WTC11 (cell line): ENCODE measurements around the gene ARPC1A.

Experiments
- ATF6 ChIP-seq: sonication (generic); formaldehyde crosslinking; IDR thresholded peaks from 2 replicates; pipeline ENCODE4 v1.8.1; 2023; ENCODE audit warnings: mild to moderate bottlenecking, missing genetic modification reagents
- CTCF ChIP-seq: fragments of 200-600 bp; IDR thresholded peaks from 2 replicates; pipeline ENCODE4 v1.8.0; 2022; ENCODE audit warnings: antibody characterized with exemption
- ESRRA ChIP-seq: sonication (generic); formaldehyde crosslinking; IDR thresholded peaks from 2 replicates; pipeline ENCODE4 v1.8.1; 2022; ENCODE audit warnings: mild to moderate bottlenecking, missing genetic modification reagents, borderline replicate concordance
- MAX ChIP-seq: sonication (generic); formaldehyde crosslinking; IDR thresholded peaks from 2 replicates; pipeline ENCODE4 v1.8.0; 2022; ENCODE audit warnings: mild to moderate bottlenecking, missing genetic modification reagents
- SMAD3 ChIP-seq: sonication (generic); formaldehyde crosslinking; IDR thresholded peaks from 2 replicates; pipeline ENCODE4 v1.8.0; 2022; ENCODE audit warnings: missing genetic modification reagents, mild to moderate bottlenecking, borderline replicate concordance
- ZNF512 ChIP-seq: sonication (generic); formaldehyde crosslinking; IDR thresholded peaks from 2 replicates; pipeline ENCODE4 v1.8.1; 2022; ENCODE audit warnings: missing genetic modification reagents, borderline replicate concordance
- ZNF532 ChIP-seq: fragments of 250-450 bp; sonication (Bioruptor Pico); IDR thresholded peaks from 2 replicates; pipeline ENCODE4 v1.9.0; 2021; ENCODE audit warnings: mild to moderate bottlenecking, borderline replicate concordance

GRCh38 chr7:99362801-99363200 lies 37.1 kb downstream of the ARPC1A start:
- no peak for TF ChIP-seq CTCF
- no peak for TF ChIP-seq ESRRA (CRISPR knock-in tag)
- no peak for TF ChIP-seq ZNF532 (CRISPR knock-in tag)
- TF ChIP-seq SMAD3: no peak
- no peak for TF ChIP-seq ZNF512
- no peak for TF ChIP-seq MAX (CRISPR knock-in tag)
- no peak for TF ChIP-seq ATF6 (CRISPR knock-in tag)
